ENCODE measurements around the gene BRI3BP.

DNA sequence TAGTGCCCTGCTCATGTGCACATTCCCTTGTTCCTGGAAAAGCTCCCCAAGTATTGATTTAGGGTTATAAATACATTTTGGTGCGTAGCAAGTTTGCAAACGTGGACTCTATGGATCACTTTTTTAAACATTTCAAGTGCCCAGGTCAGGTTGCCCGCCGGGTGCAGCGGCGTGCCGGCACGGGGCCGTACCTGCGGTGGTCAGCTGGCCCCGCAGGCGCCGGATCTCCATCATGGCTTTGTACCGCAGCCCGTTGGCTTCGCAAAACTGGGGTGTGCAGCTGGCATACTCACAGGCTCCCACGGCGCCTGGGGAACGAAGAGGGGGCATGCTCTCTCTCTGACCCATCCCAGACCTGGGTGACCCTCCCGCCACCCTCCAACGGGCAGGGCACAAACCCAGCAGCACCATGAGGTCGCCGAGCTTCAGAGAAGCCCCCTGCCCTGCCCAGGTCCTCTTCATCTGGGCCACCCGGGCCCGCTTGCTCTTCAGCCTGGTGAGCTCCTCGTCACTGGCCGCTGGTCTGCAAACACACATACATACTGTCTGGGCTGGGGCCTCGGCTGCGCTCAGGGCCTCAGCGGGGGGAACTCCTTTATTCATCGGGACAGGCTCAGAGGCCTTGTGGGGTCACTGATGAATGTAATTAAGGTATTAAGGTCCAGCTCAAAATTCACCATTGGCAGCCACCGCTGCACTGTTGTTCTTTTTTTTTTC is 39.6 kb upstream of the BRI3BP start:
- TF ChIP-seq, protein P1, sequence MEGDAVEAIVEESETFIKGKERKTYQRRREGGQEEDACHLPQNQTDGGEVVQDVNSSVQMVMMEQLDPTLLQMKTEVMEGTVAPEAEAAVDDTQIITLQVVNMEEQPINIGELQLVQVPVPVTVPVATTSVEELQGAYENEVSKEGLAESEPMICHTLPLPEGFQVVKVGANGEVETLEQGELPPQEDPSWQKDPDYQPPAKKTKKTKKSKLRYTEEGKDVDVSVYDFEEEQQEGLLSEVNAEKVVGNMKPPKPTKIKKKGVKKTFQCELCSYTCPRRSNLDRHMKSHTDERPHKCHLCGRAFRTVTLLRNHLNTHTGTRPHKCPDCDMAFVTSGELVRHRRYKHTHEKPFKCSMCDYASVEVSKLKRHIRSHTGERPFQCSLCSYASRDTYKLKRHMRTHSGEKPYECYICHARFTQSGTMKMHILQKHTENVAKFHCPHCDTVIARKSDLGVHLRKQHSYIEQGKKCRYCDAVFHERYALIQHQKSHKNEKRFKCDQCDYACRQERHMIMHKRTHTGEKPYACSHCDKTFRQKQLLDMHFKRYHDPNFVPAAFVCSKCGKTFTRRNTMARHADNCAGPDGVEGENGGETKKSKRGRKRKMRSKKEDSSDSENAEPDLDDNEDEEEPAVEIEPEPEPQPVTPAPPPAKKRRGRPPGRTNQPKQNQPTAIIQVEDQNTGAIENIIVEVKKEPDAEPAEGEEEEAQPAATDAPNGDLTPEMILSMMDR (IDR thresholded peaks at IDR 0.05; ENCODE audit: insufficient read depth, low read length): no peak
- no peak for TF ChIP-seq POLR2AphosphoS5 (IDR thresholded peaks at IDR 0.05; ENCODE audit: low read depth)
- TF ChIP-seq, protein P2, sequence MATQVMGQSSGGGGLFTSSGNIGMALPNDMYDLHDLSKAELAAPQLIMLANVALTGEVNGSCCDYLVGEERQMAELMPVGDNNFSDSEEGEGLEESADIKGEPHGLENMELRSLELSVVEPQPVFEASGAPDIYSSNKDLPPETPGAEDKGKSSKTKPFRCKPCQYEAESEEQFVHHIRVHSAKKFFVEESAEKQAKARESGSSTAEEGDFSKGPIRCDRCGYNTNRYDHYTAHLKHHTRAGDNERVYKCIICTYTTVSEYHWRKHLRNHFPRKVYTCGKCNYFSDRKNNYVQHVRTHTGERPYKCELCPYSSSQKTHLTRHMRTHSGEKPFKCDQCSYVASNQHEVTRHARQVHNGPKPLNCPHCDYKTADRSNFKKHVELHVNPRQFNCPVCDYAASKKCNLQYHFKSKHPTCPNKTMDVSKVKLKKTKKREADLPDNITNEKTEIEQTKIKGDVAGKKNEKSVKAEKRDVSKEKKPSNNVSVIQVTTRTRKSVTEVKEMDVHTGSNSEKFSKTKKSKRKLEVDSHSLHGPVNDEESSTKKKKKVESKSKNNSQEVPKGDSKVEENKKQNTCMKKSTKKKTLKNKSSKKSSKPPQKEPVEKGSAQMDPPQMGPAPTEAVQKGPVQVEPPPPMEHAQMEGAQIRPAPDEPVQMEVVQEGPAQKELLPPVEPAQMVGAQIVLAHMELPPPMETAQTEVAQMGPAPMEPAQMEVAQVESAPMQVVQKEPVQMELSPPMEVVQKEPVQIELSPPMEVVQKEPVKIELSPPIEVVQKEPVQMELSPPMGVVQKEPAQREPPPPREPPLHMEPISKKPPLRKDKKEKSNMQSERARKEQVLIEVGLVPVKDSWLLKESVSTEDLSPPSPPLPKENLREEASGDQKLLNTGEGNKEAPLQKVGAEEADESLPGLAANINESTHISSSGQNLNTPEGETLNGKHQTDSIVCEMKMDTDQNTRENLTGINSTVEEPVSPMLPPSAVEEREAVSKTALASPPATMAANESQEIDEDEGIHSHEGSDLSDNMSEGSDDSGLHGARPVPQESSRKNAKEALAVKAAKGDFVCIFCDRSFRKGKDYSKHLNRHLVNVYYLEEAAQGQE (IDR thresholded peaks at IDR 0.05; ENCODE audit: insufficient replicate concordance, low read depth): no peak
- TF ChIP-seq GABPA (IDR thresholded peaks at IDR 0.05; ENCODE audit: low read depth): no peak
- no peak for TF ChIP-seq SPI1 (IDR thresholded peaks at IDR 0.05; ENCODE audit: borderline replicate concordance, low read depth)

Data from HL-60 (cell line).